Hippocampal formation (tissue), 2 donors: ENCODE measurements around the gene PATL1.

Experiments
- DNase-seq, 2 donors: peaks; one replicate each; lab custom pipeline; 2025; lab: John Stamatoyannopoulos, UW

The PATL1 gene

DNA sequence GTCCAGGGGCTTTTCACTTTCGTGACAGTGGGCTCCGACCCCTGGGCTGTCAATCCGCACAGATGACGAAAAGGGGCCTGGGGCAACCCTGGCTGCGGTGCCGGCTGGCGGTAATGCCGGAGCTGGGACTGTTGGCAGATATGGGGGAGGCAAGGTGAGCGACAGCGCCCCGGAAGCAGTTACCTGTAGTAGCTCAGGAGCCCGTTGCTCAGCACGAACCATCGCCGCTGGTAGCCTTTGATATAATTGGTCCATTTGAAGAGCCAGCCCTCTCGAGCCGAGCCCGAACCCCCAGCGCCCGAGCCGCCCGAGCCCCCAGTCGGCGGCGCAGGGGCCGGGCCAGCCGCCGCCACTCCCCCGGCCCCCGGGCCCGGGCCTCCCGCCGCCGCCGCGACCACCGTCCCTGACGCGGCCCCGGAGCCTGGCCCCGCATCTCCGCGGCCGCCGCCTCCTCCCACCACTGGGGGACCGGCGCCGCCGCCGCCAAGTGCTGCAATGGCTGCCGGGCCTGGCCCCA, 53.7 kb downstream of the PATL1 start:
- no peak for DNase-seq

DNA sequence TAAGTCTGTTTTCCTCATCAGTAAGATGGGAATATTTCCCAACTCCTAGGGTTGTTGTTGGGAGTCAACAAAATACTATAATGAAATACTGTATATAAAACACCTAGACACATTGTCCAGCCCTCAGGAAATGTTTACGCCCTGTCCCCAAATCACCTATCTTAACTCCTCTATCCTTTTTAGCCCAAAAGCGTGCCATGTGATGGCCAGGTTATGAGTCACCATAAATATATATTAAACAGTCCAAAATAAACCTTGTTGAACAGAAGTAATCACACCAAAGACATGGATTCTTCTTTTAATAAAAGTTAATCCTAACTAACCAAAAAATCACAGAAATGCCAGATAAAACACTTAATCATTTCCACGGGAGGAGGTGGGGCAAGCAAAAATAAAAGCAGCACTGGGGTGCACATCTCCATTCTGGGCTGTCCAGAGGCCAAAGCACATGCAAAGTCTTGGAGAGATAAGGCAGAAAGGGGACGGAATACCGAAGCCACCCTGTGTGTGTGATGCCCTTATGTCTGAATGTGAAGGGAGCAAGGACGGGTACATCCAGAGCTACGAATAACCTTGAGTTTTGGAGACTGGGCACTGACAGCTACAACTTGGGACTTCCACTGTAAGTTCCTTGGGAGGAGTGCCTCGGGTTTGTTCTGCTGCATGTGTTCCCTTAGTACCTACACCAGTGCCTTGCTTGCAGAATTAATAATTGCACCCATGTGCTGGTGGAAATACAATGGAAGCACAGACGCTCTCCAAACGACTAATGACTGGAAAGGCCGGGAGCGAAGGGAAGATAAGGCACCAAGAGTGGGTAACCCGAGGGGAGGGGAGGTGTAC, 54.3 kb downstream of the PATL1 start:
- no peak for DNase-seq

DNA sequence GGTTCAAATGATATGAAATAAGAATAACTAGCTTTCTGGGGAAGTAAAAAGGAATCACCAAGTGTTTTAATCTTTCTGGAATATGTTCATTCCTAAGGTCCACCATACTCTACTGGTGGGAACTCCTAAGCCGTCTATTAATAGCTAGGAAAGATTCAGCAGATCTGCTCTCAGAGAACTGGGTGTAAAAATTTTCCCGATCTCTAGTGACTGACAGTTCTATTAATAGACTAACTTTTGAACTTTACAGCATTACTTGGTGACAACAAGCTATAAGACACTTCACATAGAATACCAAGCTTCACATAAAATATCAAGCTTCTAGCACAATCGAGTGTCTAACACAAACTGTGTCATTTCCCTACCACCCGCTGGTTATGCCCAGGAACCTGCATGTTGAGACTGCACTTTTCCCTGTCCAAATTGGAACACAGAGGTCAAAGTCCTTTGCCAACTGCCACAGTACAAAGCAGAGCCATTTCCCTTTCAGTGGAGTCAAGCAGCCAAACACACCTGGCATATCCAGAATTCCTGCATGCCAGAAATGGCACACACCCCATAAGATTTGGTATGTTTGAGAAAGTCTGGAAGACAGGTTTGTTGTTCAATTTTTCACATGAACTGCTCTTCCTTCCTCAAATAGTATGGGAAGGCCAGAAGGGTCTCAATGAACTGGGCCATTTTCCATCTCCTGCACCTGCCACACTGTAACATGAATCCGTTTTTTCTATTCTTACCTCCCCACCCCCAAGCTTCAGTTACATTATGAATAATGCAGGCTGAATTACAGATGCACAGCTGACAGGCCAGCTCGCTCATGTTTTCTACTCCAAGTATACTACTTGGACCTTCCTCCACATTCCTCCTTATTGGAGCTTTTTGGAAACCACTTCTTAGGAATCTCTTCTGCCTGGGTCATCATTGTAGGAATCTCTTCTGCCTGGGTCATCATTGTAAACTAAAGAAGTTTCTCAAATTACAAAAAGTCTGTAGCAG, 57.0 kb downstream of the PATL1 start:
- no peak for DNase-seq

DNA sequence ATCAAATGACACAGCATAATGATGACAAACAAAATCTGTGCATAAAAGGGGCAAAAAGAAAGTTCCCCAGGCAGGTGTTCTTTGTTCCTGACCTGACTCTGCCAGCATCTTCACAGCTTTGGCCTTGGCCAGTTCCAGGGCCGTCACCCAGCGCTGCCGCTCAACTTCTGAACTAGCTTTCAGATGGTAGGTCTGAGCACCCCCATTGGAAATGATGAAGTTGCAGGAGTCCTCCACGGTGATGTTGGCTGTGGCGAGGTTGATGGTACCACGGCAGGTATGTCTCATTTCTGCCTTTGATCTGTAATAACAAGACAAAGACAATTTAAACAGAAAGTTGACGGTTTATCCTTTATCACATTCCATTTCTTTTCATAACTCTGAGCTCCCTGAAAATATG, 58.5 kb downstream of the PATL1 start:
- DNase-seq: no peak

DNA sequence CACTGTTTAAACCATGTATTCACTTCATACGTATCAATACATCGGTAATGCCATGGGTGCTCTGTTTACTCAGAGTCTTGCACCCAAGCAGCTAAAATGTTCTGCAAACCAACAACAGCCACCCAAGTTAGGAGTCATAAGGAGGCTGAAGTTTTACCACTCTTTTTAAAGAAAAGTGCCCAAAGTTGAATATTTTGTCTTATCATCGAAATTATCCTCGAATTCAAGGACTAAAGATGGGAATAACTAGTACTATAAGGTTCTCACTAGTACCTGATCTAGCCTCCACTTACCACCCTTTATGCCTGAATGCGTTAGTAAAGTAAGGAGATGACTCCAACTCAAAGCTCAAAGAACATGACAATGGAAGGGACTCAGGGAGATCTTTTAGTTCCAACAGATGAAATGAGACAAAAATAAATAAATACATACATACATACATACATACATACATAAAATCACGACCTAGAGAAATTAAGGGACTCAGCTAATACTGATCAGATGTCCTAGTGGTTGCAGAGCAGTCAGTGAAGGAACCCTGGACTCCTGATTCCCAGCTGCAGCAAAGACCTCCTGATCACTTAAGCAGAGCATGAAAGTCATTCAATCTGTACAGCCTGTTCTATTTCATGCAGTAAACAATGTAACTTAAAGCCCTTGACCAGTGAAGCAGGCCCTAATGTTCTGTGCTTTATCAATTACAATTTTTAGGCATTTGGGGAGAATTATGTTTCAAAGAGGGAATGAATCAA, 61.0 kb downstream of the PATL1 start:
- no peak for DNase-seq

DNA sequence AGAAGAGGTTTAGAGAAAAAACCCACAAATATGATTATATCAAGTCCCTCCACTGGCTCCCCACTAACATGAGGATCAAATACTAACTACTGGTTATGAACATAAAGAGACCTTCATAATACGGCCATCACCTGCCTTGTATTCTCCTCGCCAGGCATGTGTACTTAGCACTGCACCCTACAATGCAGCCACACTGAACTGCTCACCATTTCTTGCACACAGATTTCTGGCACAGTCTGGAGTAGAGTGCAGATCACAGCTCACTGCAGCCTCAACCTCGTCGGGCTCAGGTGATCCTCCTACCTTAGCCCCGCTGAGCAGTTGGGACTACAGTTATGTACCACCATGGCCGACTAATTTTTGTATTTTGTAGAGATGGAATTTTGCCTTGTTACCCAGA, 66.4 kb downstream of the PATL1 start:
- no peak for DNase-seq

DNA sequence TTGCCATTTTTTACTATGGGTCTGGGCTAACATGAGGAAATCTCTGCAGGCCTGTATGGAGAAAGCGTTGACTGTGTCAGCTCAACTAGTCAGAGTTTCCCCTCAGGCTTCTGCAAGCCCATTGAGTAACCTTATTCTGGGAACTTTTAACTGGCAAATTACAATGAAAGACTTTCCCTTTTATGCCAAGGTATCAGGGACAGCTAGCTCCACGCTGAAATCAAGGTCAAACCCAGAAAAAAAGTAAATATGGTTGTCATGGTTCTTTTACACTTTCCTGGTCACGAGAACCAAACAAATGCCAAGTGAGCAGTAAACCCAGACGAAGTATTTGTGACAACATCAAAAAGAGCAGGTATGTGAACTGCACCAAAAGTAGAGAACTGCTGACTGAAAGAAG, 67.0 kb downstream of the PATL1 start:
- no peak for DNase-seq

DNA sequence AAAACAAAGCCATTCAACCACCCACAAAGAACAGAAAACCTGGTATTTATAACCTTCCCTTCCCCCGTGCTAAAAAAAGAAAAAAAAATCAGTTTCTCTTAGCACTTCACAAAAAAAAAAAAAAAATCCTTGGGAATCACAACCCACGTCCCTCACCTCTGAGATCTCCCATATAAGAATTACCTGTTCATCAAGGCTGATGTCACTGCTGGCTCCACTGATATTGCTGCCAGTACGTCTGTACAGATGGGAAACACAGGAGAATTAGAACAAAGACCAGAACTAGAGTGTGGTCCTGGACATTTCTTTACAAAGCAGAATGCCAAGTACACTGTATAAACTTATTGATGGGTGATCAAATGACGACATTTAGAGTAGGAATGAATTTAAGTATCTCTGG, 68.2 kb downstream of the PATL1 start:
- no peak for DNase-seq

DNA sequence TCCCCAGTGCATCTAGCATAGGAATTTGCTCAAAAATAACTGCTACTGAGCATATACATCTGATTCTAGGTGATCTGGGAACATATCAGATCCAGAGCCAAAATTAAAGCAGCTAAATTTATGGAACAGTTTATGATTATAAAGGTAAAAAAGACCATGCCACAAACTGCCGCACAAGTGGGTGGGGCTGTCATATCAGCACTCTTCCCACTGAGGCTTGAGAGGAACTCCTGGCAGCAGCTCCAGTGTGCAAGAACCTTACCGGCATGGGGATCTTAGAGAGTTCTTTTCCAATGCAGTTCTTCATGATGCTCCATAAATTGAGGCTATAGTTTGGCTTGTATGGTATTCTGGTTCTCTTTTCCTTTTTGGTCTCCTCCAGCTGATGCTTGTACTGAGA, 68.6 kb downstream of the PATL1 start:
- no peak for DNase-seq

DNA sequence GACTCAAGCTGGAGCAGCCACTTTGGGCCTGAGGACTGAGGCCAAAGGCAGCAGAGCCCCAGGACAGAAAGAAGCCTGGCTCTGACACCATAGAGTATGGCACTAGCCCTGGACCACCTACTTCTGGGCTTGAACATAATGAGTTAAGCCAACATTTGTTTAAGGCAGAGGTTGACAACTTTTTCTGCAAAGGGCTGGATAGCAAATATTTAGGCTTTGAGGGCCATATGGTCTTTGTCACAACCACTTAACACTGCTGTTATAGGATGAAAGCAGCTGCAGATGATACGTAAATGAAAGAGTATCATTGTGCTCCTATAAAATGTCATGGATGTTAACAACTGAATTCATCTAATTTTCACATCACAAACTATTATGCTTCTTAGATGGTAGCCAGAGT, 69.9 kb downstream of the PATL1 start:
- DNase-seq: no peak
